B cell (primary cell): ENCODE data around the gene RBBP8NL. TPM values are rescaled to one million over a fixed set of nuclear protein-coding genes. Genes with fewer than 3 reads are reported as not detected.

ENCODE experiments used
- ATAC-seq: fragments of 200-7000 bp; cut with Tn5 transposase; one replicate; pipeline ENCODE4 v1.10.0; 2021; ENCODE audit warnings: low read depth, mild to moderate bottlenecking, moderate number of reproducible peaks, moderate library complexity
- CTCF ChIA-PET: fragments of 350-600 bp; sonication (Branson Sonifier 250); formaldehyde crosslinking; loops from one replicate; lab custom pipeline; 2021; ENCODE audit warnings: antibody characterized with exemption, inconsistent platforms; lab: Charles Lee
- POLR2A ChIA-PET: fragments of 350-600 bp; sonication (Branson Sonifier 250); formaldehyde crosslinking; loops from one replicate; lab custom pipeline; 2021; ENCODE audit warnings: antibody characterized with exemption; lab: Charles Lee
- DNase-seq: peaks from one replicate; pipeline ENCODE4 v3.0.0; 2013
- H2AFZ ChIP-seq: 2 replicates; pipeline ENCODE4 v1.6.1; 2012; ENCODE audit warnings: mild to moderate bottlenecking, low read depth, low read length; ENCODE audit not compliant: insufficient read depth, poor library complexity, severe bottlenecking
- H3K27ac ChIP-seq, 2 donors: 1 replicate in 1 of 2; 2 replicates in 1 of 2; pipeline ENCODE4 v1.5.1; 2012 to 2013; ENCODE audit warnings: low read length in 2 of 2, mild to moderate bottlenecking in 2 of 2, moderate library complexity in 1 of 2
- H3K27me3 ChIP-seq, 4 experiments: fragments of 200-600 bp in 1 of 4; sonication (generic) in 1 of 4; replicated peaks in 1 of 4; 1 replicate in 2 of 4; 2 replicates in 2 of 4; pipeline versions ENCODE4 v1.6.1 to v1.7.0; 2013 to 2016; ENCODE audit warnings: low read length in 3 of 4, mild to moderate bottlenecking in 2 of 4, mixed read lengths in 1 of 4, moderate library complexity in 1 of 4; ENCODE audit not compliant: insufficient read depth in 4 of 4, control insufficient read depth in 3 of 4; ENCODE audit errors: control extremely low read depth in 1 of 4
- H3K36me3 ChIP-seq, 2 experiments: replicated peaks in 1 of 2; 1 replicate in 1 of 2; 2 replicates in 1 of 2; pipeline versions ENCODE4 v1.6.1 to v1.7.1; 2013; ENCODE audit warnings: low read length in 1 of 2; ENCODE audit not compliant: insufficient read depth in 2 of 2, control insufficient read depth in 1 of 2; ENCODE audit errors: control extremely low read depth in 1 of 2, extremely low read depth in 1 of 2
- H3K4me1 ChIP-seq, 2 donors: fragments of 200-600 bp in 1 of 2; sonication (generic) in 1 of 2; 1 replicate in 1 of 2; 2 replicates in 1 of 2; pipeline versions ENCODE4 v1.5.1 to v1.6.1; 2013 to 2017; ENCODE audit warnings: low read length in 2 of 2; ENCODE audit not compliant: control insufficient read depth in 2 of 2, insufficient read depth in 2 of 2
- H3K4me2 ChIP-seq: replicated peaks from 2 replicates; pipeline ENCODE3; 2012; ENCODE audit warnings: mild to moderate bottlenecking, low read depth, low read length; ENCODE audit not compliant: poor library complexity, severe bottlenecking
- H3K4me3 ChIP-seq, 5 experiments: fragments of 200-600 bp in 1 of 5; sonication (generic) in 1 of 5; 1 replicate in 3 of 5; 2 replicates in 2 of 5; pipeline versions ENCODE4 v1.5.1 to v1.7.0; 2011 to 2016; ENCODE audit warnings: low read length in 4 of 5, mild to moderate bottlenecking in 4 of 5, low read depth in 2 of 5, control low read depth in 1 of 5, moderate library complexity in 1 of 5; ENCODE audit not compliant: insufficient read depth in 1 of 5; ENCODE audit errors: control extremely low read depth in 1 of 5, extremely low read depth in 1 of 5
- H3K79me2 ChIP-seq: fragments of 200-600 bp; sonication (generic); one replicate; pipeline ENCODE4 v1.6.0; 2016; ENCODE audit warnings: low read length; ENCODE audit not compliant: control insufficient read depth, insufficient read depth
- H3K9ac ChIP-seq: fragments of 200-600 bp; sonication (generic); 2 replicates; pipeline ENCODE4 v1.6.1; 2017; ENCODE audit warnings: mild to moderate bottlenecking, low read length, moderate library complexity
- H3K9me3 ChIP-seq, 3 donors: one replicate each; pipeline versions ENCODE4 v1.6.1 to v1.7.1; 2013; ENCODE audit warnings: low read length in 2 of 3; ENCODE audit not compliant: control insufficient read depth in 2 of 3, insufficient read depth in 1 of 3; ENCODE audit errors: control extremely low read depth in 1 of 3
- H4K20me1 ChIP-seq: 2 replicates; pipeline ENCODE4 v1.6.0; 2012; ENCODE audit warnings: mild to moderate bottlenecking, low read length; ENCODE audit not compliant: insufficient read depth, control insufficient read depth, poor library complexity, severe bottlenecking
- H3K27ac Mint-ChIP-seq: one replicate; pipeline ENCODE4 v1.8.0; 2021; ENCODE audit warnings: mixed read lengths
- H3K27me3 Mint-ChIP-seq: one replicate; pipeline ENCODE4 v1.8.0; 2021; ENCODE audit warnings: mixed read lengths
- H3K4me1 Mint-ChIP-seq: one replicate; pipeline ENCODE4 v1.8.0; 2021; ENCODE audit warnings: mixed read lengths
- H3K4me3 Mint-ChIP-seq: one replicate; pipeline ENCODE4 v1.8.0; 2021; ENCODE audit warnings: mixed read lengths
- H3K9me3 Mint-ChIP-seq: one replicate; pipeline ENCODE4 v1.8.0; 2022; ENCODE audit warnings: mixed read lengths; ENCODE audit not compliant: insufficient read depth
- CTCF ChIP-seq: fragments of 200-600 bp; IDR thresholded peaks from one replicate; pipeline ENCODE4 v1.8.0; 2022; ENCODE audit warnings: antibody characterized with exemption, mild to moderate bottlenecking
- EZH2 ChIP-seq: IDR thresholded peaks from 2 replicates; pipeline ENCODE4 v1.6.1; 2012; ENCODE audit warnings: borderline replicate concordance, low read depth, mild to moderate bottlenecking, moderate library complexity, low read length; ENCODE audit not compliant: insufficient read depth, poor library complexity, severe bottlenecking
- whole genome bisulfite sequencing: methylation state at CpG from one replicate; pipeline ENCODE4 v1.1.5; 2013; ENCODE audit warnings: missing lambda C conversion rate; ENCODE audit not compliant: insufficient coverage; 5-methylcytosine and 5-hydroxymethylcytosine counted together
- intact Hi-C: fragments of 100-400 bp; cut with micrococcal nuclease; formaldehyde crosslinking; loops from one replicate; pipeline ENCODE4 v1.10.0; 2022
- polyA plus RNA-seq: library from polyadenylated mRNA; depleted of rRNA; stranded (reverse); fragments of >200 nt; gene quantifications from 2 replicates; pipeline ENCODE4 v1.2.3, GENCODE V29; 2012
- total RNA-seq, 2 donors: library from RNA; stranded (reverse); fragments of 120-200 nt in 1 of 2; gene quantifications; 1 replicate in 1 of 2; 2 replicates in 1 of 2; pipeline versions ENCODE4 v1.2.3 to v1.2.4, GENCODE V29; 2013 to 2022

Gene RBBP8NL
- total and polyA plus RNA-seq, 2 donors (not counting 1 experiment from before 2014, with no cell fraction given), result not detected

GRCh38 chr20:62458275-62459251 is 31.2 kb upstream of the RBBP8NL start:
- no peak for DNase-seq

More at GRCh38 chr20:62458275-62459251, 31.2 kb upstream of the RBBP8NL start:
- H3K4me1 Mint-ChIP-seq, result no peaks in the 10 kb centered on the region
- H3K9me3 Mint-ChIP-seq, result no peaks in the 10 kb centered on the region
- TF ChIP-seq CTCF, result no peak
- TF ChIP-seq EZH2, result no peak
- intact Hi-C loops, result no loop called here
- ATAC-seq, result no peak
- H3K27ac Mint-ChIP-seq, result no peak overlapping the region
- no peak overlapping the region for H2AFZ ChIP-seq
- peaks cover 0 to 4% (median 0%) of the 10 kb centered on the region in 4 experiments for H3K27me3 ChIP-seq
- no peak overlapping the region for H3K4me2 ChIP-seq
- no peak overlapping the region for H3K9ac ChIP-seq
- no peak overlapping the region for H3K27ac ChIP-seq
- H3K27me3 Mint-ChIP-seq, result peaks cover 10% of the 10 kb centered on the region
- no peaks in the 10 kb centered on the region for H3K4me1 ChIP-seq
- peaks cover 0 to 2% (median 0%) of the 10 kb centered on the region in 3 donors for H3K9me3 ChIP-seq
- no peaks in the 10 kb centered on the region for H3K79me2 ChIP-seq
- ChIA-PET CTCF (no interaction called here), POLR2A (no interaction called here)
- no peaks in the 10 kb centered on the region for H4K20me1 ChIP-seq
- H3K4me3 ChIP-seq, result no peak overlapping the region
- no peaks in the 10 kb centered on the region for H3K36me3 ChIP-seq
- no peak overlapping the region for H3K4me3 Mint-ChIP-seq
- WGBS, result 69% methylated on average over 30 of the region's 41 CpGs
